ENCODE measurements around the gene MEG3. TPM values are rescaled to one million over a fixed set of nuclear protein-coding genes. Genes with fewer than 3 reads are reported as not detected.
A peak's percentile ranks its signal among the peaks of the same experiment; 100 is the strongest.

The MEG3 gene
- total RNA-seq, 2 donors from 2014 or later, result 5.3 to 15.3 TPM

- no peaks in the 10 kb centered on the region for H3K27me3 Mint-ChIP-seq (ENCODE audit: insufficient read depth)
- Histone ChIP-seq H3K27ac (ENCODE audit: low read depth, low read length) (no peak overlapping the region), H3K4me3 (ENCODE audit: low read length) (no peak overlapping the region), H3K4me1 (ENCODE audit: control insufficient read depth, insufficient read depth, low read length) (no peaks in the 10 kb centered on the region), H3K36me3 (ENCODE audit: control insufficient read depth, insufficient read depth, low read length) (no peaks in the 10 kb centered on the region), H3K9me3 (ENCODE audit: control insufficient read depth, low read length) (peaks cover 21% of the 10 kb centered on the region), H3K9ac (ENCODE audit: extremely low read depth, low read length, poor library complexity, severe bottlenecking) (no peak overlapping the region), H3K27me3 (ENCODE audit: control insufficient read depth, insufficient read depth, low read length, poor library complexity, severe bottlenecking) (no peaks in the 10 kb centered on the region)
- H3K4me3 Mint-ChIP-seq, result no peak overlapping the region
- DNase-seq, result no peak
- H3K36me3 Mint-ChIP-seq (ENCODE audit: low read depth), result peaks cover 4% of the 10 kb centered on the region
- peaks cover 7% of the 10 kb centered on the region for H3K4me1 Mint-ChIP-seq
- no peak for TF ChIP-seq CTCF (conservative IDR thresholded peaks at IDR 0.05)
- no peak overlapping the region for H3K27ac Mint-ChIP-seq
- H3K9me3 Mint-ChIP-seq, result peaks cover 24% of the 10 kb centered on the region
- 94 to 95% methylated on average over 12 to 13 of the region's 13 CpGs for WGBS, 2 experiments (ENCODE audit: insufficient coverage in 1 of 2, insufficient read length in 1 of 2)
Observed at GRCh38 chr14:100804138-100804537, 21.8 kb upstream of the MEG3 start.

GRCh38 chr14:100804558-100805309 lies 21.2 kb upstream of the MEG3 start:
- H3K4me3 Mint-ChIP-seq, result no peak overlapping the region
- Histone ChIP-seq H3K9ac (ENCODE audit: extremely low read depth, low read length, poor library complexity, severe bottlenecking) (no peak overlapping the region), H3K27me3 (ENCODE audit: control insufficient read depth, insufficient read depth, low read length, poor library complexity, severe bottlenecking) (no peaks in the 10 kb centered on the region), H3K4me3 (ENCODE audit: low read length) (no peak overlapping the region), H3K9me3 (ENCODE audit: control insufficient read depth, low read length) (peaks cover 27% of the 10 kb centered on the region), H3K27ac (ENCODE audit: low read depth, low read length) (no peak overlapping the region), H3K36me3 (ENCODE audit: control insufficient read depth, insufficient read depth, low read length) (no peaks in the 10 kb centered on the region), H3K4me1 (ENCODE audit: control insufficient read depth, insufficient read depth, low read length) (no peaks in the 10 kb centered on the region)
- no peaks in the 10 kb centered on the region for H3K27me3 Mint-ChIP-seq (ENCODE audit: insufficient read depth)
- peak; percentile 64 for DNase-seq
- WGBS, 2 experiments (ENCODE audit: insufficient coverage in 1 of 2, insufficient read length in 1 of 2), result 77 to 81% methylated on average over 7 to 8 of the region's 9 CpGs
- no peak for TF ChIP-seq CTCF (conservative IDR thresholded peaks at IDR 0.05)
- peaks cover 4% of the 10 kb centered on the region for H3K36me3 Mint-ChIP-seq (ENCODE audit: low read depth)
- peaks cover 30% of the 10 kb centered on the region for H3K9me3 Mint-ChIP-seq
- H3K27ac Mint-ChIP-seq, result no peak overlapping the region
- peaks cover 7% of the 10 kb centered on the region for H3K4me1 Mint-ChIP-seq

GRCh38 chr14:100806386-100806785 lies 19.5 kb upstream of the MEG3 start:
- Histone ChIP-seq H3K27ac (ENCODE audit: low read depth, low read length) (no peak overlapping the region), H3K9me3 (ENCODE audit: control insufficient read depth, low read length) (peaks cover 43% of the 10 kb centered on the region), H3K4me1 (ENCODE audit: control insufficient read depth, insufficient read depth, low read length) (no peaks in the 10 kb centered on the region), H3K9ac (ENCODE audit: extremely low read depth, low read length, poor library complexity, severe bottlenecking) (no peak overlapping the region), H3K27me3 (ENCODE audit: control insufficient read depth, insufficient read depth, low read length, poor library complexity, severe bottlenecking) (no peaks in the 10 kb centered on the region), H3K4me3 (ENCODE audit: low read length) (no peak overlapping the region), H3K36me3 (ENCODE audit: control insufficient read depth, insufficient read depth, low read length) (no peaks in the 10 kb centered on the region)
- no peak for DNase-seq
- Mint-ChIP-seq H3K4me1 (no peaks in the 10 kb centered on the region), H3K9me3 (peaks cover 46% of the 10 kb centered on the region), H3K27ac (no peak overlapping the region), H3K27me3 (ENCODE audit: insufficient read depth) (no peaks in the 10 kb centered on the region), H3K36me3 (ENCODE audit: low read depth) (peaks cover 4% of the 10 kb centered on the region), H3K4me3 (no peak overlapping the region)
- no peak for TF ChIP-seq CTCF (conservative IDR thresholded peaks at IDR 0.05)
- 93 to 94% methylated on average over 7 to 9 of the region's 9 CpGs for WGBS, 2 experiments (ENCODE audit: insufficient coverage in 1 of 2, insufficient read length in 1 of 2)
